Left ventricle myocardium inferior (tissue), 1 donor: ENCODE measurements around the gene ZDHHC14. TPM values are rescaled to one million over a fixed set of nuclear protein-coding genes. Genes with fewer than 3 reads are reported as not detected.
A peak's percentile ranks its signal among the peaks of the same experiment; 100 is the strongest.

Source experiments
- DNase-seq: peaks from one replicate; pipeline ENCODE4 v3.0.0-alpha.2; 2020
- H3K27ac ChIP-seq: fragments of 200-600 bp; replicated peaks from 2 replicates; pipeline ENCODE4 v1.8.0; 2021
- H3K27me3 ChIP-seq: fragments of 200-600 bp; 2 replicates; pipeline ENCODE4 v1.8.0; 2021; ENCODE audit warnings: low read depth
- H3K36me3 ChIP-seq: fragments of 200-600 bp; 2 replicates; pipeline ENCODE4 v1.8.0; 2021
- H3K4me1 ChIP-seq: fragments of 200-600 bp; 2 replicates; pipeline ENCODE4 v1.8.0; 2021
- H3K4me3 ChIP-seq: fragments of 200-600 bp; 2 replicates; pipeline ENCODE4 v1.8.0; 2021; ENCODE audit warnings: mild to moderate bottlenecking, moderate library complexity
- H3K9me3 ChIP-seq: fragments of 200-600 bp; replicated peaks from 2 replicates; pipeline ENCODE4 v1.8.0; 2021
- intact Hi-C: fragments of 100-400 bp; cut with micrococcal nuclease; formaldehyde crosslinking; loops from one replicate; pipeline ENCODE4 v1.11.0; 2022
- total RNA-seq: library from RNA; stranded (reverse); fragmentation: NEBNext Ultra II Directional; extraction: Animal tissue kit (Norgen Biotek cat#: 25700); gene quantifications from one replicate; pipeline ENCODE4 v1.2.1, GENCODE V29; 2021
- TF ChIP-seq, protein P1 (sequence below): fragments of 200-600 bp; IDR thresholded peaks from 2 replicates; pipeline ENCODE4 v1.8.0; 2021; ENCODE audit warnings: antibody characterized with exemption, mild to moderate bottlenecking, borderline replicate concordance
- donor health status: DM: no; HTN: yes; CAD: no; lungs with severe emphysema.

ZDHHC14 gene
- total RNA-seq, 1 donor from 2014 or later = 10.0 TPM

DNA sequence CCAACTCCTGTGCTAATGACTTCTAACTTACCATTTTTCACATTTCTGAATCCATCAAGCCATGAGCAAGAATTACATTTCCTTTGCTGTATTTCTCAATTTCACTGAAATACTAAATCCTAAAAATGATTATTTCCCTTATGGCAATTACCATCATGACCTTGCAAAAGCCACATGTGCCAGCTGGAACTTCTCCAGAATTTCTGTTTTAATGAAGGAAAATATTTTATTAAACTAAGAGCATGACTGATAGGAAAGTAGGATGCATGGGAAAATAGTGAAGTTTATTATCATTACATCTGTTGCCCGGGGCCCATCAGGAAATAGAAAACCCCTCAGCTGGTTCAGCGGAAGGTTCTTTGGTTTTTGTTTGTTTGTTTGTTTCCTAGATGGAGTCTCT is 43.2 kb upstream of the ZDHHC14 start:
- no peaks in the 10 kb centered on the region for H3K9me3 ChIP-seq
- H3K4me1 ChIP-seq = no peaks in the 10 kb centered on the region
- no peak overlapping the region for H3K27ac ChIP-seq
- TF ChIP-seq, protein P1, sequence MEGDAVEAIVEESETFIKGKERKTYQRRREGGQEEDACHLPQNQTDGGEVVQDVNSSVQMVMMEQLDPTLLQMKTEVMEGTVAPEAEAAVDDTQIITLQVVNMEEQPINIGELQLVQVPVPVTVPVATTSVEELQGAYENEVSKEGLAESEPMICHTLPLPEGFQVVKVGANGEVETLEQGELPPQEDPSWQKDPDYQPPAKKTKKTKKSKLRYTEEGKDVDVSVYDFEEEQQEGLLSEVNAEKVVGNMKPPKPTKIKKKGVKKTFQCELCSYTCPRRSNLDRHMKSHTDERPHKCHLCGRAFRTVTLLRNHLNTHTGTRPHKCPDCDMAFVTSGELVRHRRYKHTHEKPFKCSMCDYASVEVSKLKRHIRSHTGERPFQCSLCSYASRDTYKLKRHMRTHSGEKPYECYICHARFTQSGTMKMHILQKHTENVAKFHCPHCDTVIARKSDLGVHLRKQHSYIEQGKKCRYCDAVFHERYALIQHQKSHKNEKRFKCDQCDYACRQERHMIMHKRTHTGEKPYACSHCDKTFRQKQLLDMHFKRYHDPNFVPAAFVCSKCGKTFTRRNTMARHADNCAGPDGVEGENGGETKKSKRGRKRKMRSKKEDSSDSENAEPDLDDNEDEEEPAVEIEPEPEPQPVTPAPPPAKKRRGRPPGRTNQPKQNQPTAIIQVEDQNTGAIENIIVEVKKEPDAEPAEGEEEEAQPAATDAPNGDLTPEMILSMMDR = no peak
- no peaks in the 10 kb centered on the region for H3K36me3 ChIP-seq
- intact Hi-C loops = no loop called here
- no peaks in the 10 kb centered on the region for H3K27me3 ChIP-seq
- DNase-seq = no peak
- no peak overlapping the region for H3K4me3 ChIP-seq

- Histone ChIP-seq H3K36me3 (no peaks in the 10 kb centered on the region), H3K4me3 (no peak overlapping the region), H3K4me1 (no peaks in the 10 kb centered on the region), H3K27ac (no peak overlapping the region), H3K9me3 (no peaks in the 10 kb centered on the region), H3K27me3 (no peaks in the 10 kb centered on the region)
- TF ChIP-seq, protein P1 = peak; percentile 13
- intact Hi-C loops = no loop called here
- no peak for DNase-seq
Measured at GRCh38 chr6:157339432-157339831, 41.6 kb upstream of the ZDHHC14 start.

DNA sequence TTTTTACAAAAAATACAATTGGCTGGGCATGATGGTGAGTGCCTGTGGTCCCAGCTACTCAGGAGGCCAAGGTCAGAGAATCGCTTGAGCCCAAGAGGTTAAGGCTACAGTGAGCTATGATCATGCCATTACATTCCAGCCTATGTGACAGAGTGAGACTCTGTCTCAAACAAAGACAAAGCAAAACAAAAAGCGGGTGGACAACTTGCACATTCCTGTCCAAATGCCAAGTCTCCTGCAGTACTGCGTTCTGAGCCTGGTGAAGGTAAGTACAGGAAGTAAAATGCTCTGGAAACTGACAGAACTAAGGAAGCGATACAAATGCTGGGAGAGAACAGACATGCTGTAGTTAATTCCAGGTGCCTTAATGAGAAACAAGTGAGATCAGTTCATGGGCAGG is 37.3 kb upstream of the ZDHHC14 start:
- H3K27me3 ChIP-seq = no peaks in the 10 kb centered on the region
- TF ChIP-seq, protein P1 = no peak
- no peak for DNase-seq
- H3K4me3 ChIP-seq = no peak overlapping the region
- no peaks in the 10 kb centered on the region for H3K9me3 ChIP-seq
- H3K27ac ChIP-seq = no peak overlapping the region
- intact Hi-C loops = no loop called here
- no peaks in the 10 kb centered on the region for H3K4me1 ChIP-seq
- no peaks in the 10 kb centered on the region for H3K36me3 ChIP-seq

- Histone ChIP-seq H3K27me3 (no peaks in the 10 kb centered on the region), H3K4me3 (no peak overlapping the region), H3K9me3 (peaks cover 8% of the 10 kb centered on the region), H3K27ac (no peak overlapping the region), H3K36me3 (no peaks in the 10 kb centered on the region), H3K4me1 (no peaks in the 10 kb centered on the region)
- TF ChIP-seq, protein P1 = no peak
- intact Hi-C loops = no loop called here
- DNase-seq = no peak
Measured at GRCh38 chr6:157346373-157346772, 34.6 kb upstream of the ZDHHC14 start.

- TF ChIP-seq, protein P1 = no peak
- Histone ChIP-seq H3K27me3 (no peaks in the 10 kb centered on the region), H3K9me3 (no peaks in the 10 kb centered on the region), H3K27ac (no peak overlapping the region), H3K36me3 (no peaks in the 10 kb centered on the region), H3K4me1 (no peaks in the 10 kb centered on the region), H3K4me3 (no peak overlapping the region)
- intact Hi-C loops = no loop called here
- DNase-seq = no peak
Measured at GRCh38 chr6:157358287-157358686, 22.7 kb upstream of the ZDHHC14 start.

DNA sequence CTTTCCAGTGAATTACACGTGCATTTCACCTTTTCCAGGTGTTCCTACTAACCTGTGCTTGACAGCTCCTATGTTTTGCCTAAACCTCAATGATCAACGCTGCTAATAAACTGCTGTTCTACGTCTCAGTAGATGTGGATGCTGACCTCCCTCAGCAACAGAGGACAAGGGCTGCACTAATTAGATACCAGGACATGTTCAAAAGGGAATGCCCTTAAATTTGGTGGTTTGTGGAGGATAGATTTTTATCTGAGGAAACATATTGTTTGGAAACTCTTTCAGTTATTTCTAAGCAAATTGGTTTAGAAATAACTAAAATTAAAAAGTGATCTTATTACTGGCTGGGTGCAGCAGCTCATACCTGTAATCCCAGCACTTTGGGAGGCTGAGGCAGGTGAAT is 19.1 kb upstream of the ZDHHC14 start:
- no peaks in the 10 kb centered on the region for H3K27me3 ChIP-seq
- intact Hi-C loops = no loop called here

More for the DNA sequence above, 19.1 kb upstream of the ZDHHC14 start:
- H3K4me1 ChIP-seq = no peaks in the 10 kb centered on the region
- H3K36me3 ChIP-seq = no peaks in the 10 kb centered on the region
- DNase-seq = no peak
- H3K4me3 ChIP-seq = no peak overlapping the region
- TF ChIP-seq, protein P1 = no peak
- H3K9me3 ChIP-seq = no peaks in the 10 kb centered on the region
- H3K27ac ChIP-seq = no peak overlapping the region
